Hepatic stellate cell (primary cell): Measurements from ENCODE around the gene CARD11.

Experiments
- DNase-seq: peaks from one replicate; pipeline ENCODE4 v3.0.0; 2011; ENCODE audit warnings: low spot score

The CARD11 gene

DNA sequence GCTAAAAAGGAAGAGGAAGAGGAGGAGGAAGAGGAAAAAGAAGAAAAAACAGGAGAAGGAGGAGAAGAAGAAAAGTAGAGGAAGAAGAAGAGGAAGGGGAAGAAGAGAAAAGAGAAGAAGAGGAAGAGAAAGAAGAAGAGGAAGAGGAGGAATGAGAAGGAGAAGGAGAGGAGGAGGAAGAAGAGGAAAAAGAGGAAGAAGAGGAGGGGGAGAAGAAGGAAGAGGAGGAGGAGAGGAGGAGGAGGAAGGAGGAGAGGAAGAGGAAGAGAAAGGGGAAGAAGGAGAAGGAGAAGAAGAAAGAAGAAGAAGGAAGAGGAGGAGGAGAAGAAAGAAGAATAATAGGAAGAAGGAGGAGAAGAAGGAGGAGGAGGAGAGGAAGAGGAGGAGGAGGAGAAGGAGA is 103.2 kb downstream of the CARD11 start:
- no peak for DNase-seq

DNA sequence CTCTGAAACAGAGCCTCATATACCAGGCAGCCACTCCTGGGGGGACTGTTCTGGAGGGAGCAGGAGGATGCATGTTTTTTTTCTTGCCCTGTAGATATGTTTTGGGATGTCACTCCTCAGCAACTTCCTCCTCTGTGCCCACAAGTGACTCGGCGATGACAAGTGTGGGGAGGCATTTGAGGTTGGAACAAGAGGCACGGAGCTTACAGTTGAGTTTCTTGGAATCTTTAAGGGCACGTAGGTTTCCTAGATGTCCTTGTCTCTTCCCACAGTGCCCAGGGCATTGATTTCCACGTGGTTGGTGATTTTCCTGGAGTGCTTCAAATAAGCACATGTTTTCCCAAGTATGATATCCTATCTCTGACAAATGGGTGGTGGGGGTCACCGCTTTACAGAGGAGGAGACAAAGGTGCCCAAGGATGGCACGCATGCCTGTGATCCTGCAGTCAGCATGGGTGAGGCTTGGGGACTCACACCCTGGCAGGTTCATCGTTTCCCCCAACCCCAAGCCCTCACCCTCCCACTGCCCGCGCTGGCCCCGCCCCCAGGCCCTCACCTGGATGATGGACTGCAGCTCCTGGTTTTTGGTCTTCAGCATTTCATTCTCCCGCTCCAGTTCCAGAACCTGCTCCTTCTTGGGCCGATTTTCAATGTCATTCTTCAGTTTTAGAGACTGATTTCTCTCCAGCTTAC is 104.3 kb downstream of the CARD11 start:
- DNase-seq: no peak

DNA sequence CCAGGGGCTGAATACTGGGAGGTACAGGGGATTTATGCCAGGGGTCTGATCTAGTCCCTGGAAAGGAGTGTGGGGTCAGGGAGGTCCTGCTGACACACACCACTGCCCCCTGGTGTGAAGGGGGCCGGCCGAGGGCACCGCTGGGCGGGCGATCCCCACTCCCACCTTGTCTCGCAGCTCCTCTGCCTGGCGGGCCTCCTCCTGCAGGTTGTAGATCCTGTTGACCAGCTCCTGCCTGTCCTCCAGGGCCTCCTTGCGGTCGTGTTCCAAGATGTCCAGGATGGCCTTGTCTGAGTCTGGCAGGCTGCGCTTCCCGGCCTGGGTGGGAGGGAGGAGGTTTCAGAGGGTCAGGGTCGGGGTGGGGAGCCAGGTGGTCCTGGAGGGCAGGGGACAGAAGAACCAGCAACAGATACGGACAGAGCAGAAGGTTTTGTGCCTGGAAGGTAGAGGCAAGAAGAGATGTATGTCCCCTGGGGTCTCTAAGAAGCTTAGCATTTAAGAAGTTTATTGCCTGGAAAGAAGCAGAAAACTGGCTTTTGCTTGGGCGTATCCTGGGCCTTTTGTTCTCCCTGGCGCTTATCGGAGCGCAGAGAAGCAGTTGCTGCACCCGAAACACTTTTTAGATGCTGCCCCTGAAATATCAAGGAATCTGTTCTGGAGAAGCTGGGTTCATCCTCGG is 105.0 kb downstream of the CARD11 start:
- no peak for DNase-seq

DNA sequence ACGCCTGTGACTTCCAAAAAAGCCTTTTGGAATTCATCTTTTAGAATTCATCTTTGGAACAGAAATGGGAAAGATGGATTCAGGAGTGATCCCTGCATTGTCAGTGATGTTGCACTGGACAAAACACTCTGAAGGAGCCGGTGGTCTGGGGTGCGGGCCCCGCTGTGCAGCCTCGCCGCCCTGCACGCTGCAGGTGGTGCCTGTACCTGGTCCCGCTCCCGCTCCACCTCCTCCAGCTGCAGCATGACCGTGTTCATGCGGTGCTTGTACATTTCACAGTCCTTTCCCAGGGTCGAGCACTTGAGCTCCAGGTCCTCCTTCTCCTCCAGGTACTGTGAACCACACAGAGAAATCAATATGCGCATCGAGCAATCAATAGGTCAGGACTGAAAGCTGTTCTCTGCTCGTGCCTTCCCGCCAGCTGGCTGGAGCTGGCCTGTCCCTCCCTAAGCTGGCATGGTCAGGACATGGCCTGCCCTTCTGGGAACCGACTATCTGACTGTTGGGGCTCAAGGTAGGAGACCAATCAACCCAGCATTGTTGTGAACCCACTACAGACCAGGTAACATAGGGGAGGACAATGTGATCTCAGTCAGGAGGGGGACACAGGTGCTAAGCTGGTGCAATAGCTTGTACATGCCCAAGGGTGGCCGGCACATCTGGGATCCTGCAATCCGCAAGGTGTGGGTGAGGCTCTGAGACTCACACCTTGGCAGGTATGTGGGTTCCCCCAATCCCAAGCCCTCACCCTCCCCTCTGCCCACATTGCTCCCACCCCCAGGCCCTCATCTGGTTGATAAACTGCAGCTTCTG is 105.8 kb downstream of the CARD11 start:
- no peak for DNase-seq

DNA sequence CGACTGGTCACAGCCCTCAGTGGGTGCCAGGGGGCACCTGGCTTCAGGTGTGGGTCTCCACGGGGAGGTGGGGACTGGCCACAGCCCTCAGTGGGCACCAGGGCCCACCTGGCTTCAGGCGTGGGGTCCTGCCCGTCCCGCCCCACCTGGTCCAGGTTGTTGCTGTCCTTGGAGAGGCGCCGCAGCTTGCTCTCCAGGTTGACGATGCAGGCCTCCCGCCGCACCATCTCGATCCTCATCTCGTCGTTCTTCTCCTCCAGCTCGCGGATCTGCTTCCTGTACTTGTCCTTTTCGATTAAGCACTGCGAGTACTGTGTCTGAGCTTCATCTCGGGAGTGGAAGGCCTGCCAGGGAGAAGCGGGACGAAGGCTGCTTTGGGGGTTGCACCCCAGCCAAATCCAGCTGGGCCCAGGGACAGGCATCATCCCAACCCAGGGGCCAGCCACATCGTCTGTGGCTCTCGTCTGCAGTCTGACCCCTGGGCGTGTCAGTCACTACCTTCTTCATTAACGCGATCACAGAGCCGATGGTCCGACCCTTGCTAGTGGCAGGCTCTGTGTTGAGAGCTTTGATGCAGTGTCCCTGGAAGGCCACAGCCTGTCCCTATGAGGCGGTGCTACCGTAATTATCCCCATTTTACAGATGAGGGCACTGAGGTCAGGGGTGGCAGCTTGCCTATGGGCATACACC is 106.6 kb downstream of the CARD11 start:
- no peak for DNase-seq

DNA sequence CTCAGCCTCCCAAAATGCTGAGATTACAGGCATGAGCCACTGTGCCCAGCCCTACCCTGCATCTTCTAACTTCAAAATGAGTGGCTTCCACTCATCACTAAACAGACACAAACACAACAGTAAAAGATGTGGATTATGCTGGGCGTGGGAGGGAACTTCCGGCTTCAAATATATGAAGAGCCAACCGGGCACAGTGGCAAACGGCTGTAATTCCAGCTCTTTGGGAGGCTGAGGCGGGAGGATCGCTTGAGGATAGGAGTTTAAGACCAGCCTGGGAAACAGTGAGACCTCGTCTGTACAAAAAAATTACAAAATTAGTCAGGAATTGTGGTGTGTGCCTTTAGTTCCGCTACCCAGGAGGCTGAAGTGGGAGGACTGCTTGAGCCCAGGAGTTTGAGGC is 107.4 kb downstream of the CARD11 start:
- no peak for DNase-seq

DNA sequence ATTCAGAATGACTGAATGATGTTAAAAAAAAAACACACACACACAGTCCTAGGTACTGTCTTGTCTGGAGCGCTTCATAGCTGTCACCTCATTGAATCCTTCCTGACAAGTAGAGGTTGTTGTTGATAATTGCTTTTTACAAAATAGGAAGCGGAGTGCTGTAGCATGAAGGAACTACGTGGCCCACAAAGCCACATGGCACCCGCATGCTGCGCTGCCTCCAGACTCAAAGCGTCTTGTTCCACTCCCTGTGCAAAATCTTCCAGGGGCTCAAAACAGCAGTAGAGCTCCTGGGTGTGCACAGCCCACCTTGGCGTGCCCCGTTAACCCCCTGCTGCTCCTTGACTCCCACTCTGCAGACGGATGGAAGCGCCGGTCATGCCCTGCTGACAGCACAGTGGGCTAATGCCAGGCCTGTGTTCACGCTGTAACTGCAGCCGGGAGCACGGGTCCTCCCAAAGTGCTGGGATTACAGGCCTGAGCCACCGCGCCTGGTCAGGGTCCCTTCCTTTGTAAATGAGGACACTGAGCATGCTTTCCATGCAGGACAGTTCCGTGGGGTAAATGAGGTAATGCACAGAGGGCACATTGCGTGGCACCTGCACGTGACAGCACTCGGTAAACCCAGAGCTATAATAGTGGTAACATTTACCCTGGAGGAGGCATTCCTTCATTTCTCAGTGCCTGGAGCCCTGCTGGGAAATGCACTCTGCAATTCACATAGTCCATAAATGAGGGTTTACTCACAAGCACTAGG is 108.5 kb downstream of the CARD11 start:
- DNase-seq: no peak

DNA sequence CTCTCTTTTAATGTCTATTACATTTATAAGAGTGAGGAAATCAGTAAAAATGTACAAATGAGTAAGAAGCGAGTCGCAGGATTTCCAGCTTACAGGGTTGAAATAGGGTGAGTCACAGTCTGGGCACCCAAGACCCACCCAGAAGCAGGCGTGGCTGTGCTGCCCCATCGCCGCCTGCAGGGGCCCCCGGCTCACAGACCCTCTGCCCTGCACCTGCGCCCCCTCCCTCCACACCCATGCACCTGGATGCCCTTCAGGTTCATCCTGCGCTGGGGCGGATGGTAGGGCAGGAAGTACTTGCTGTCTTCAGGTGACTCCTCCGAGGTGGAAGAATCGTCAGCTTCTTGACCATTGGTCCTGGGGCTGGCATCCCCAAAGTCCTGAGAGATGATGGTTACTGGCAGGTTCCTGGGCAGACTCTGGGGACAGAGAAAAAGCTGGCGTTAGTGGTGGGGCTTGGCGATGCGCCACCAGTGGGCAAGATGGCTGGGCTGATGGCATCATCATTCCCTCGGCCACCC is 109.4 kb downstream of the CARD11 start:
- no peak for DNase-seq

DNA sequence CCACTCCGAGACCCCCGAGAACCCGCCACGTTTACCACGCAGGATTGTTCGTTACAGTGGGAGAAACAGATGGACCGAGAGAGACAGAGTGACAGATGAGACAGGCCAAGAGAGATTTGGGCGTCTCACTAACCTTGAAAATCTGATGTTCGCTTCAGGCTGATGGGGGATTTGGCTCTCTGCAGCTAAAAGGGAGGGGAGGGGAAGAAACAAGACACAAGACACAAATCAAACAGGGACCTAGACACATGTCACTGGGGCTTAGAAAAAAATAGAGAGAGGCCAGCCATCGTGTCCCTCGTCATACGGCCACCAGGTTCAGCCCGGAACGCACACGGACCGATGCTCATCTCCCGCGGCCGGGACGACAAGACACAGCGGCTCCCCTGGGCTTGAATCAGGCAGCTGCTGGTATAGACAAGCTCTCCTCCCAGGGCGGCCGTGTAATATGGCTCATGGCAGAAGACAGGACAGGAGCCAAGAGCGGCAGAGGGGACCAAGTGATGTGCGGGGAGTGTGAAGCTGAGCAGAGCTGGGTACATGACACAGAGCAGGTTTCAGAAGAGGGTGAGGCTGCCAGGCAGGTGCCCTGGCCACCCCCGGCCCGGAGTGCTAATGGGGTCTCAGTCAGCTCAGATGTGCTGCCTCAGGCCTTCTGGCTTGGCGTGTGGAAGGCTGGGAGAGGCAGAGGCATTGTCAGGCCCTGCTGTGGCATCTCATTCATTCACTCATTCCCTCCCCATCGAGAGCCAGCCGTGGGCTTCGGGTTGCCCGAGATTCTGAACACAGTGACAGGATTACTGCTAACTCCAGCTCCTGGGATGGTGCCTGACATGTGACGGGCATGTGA is 111.0 kb downstream of the CARD11 start:
- DNase-seq: no peak

DNA sequence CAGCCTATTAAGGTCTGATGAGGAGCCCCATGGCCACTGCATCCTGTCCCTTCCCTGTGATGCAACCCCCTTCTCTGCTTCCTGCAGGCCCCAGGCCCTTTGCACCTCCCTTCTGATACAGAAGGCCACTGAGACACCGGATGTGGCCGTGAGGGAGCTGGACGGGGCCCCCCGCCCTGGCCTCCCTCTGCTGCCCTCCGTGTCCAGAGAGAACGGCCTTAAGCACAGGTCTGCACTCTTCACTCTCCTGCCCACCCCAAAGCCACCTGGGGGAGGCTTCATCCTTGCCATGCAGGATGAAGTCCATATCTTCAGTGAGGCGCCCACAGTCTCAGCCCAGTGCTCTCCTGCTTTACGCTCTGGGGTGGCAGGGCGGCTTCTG is 112.6 kb downstream of the CARD11 start:
- DNase-seq: no peak

DNA sequence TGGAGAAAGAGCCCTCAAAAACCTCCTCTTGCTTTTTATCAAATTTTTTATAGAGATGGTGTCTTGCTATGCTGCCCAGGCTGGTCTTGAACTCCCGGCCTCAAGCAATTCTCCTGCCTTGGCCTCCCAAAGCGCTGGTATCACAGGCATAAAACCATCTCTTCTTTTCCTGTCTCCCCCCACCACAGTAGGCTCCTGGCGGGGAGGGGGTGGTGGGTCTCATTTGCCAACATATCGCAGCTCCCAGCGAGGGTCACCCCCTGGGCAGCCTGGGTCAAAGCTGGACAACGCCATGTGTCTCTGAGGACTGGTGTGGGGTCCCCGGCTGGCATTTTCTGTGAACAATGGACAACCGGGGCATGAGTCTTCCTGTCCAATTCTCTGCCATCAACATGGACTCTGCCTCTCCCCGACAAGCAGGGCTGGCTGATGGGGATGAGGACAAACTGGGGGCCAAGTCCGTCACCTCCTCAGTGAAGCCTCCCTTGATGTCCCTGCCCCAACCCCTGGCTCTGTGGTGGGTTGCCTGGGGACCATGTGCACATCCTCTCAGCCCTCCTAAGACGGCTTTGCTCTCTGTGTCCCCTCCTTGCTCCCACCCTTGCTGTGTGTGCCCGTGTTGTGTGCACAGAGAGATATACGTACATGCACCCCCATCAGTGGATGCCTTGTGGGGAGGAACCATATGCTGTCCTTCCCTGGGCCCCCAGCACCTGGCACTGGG is 113.2 kb downstream of the CARD11 start:
- DNase-seq: no peak

DNA sequence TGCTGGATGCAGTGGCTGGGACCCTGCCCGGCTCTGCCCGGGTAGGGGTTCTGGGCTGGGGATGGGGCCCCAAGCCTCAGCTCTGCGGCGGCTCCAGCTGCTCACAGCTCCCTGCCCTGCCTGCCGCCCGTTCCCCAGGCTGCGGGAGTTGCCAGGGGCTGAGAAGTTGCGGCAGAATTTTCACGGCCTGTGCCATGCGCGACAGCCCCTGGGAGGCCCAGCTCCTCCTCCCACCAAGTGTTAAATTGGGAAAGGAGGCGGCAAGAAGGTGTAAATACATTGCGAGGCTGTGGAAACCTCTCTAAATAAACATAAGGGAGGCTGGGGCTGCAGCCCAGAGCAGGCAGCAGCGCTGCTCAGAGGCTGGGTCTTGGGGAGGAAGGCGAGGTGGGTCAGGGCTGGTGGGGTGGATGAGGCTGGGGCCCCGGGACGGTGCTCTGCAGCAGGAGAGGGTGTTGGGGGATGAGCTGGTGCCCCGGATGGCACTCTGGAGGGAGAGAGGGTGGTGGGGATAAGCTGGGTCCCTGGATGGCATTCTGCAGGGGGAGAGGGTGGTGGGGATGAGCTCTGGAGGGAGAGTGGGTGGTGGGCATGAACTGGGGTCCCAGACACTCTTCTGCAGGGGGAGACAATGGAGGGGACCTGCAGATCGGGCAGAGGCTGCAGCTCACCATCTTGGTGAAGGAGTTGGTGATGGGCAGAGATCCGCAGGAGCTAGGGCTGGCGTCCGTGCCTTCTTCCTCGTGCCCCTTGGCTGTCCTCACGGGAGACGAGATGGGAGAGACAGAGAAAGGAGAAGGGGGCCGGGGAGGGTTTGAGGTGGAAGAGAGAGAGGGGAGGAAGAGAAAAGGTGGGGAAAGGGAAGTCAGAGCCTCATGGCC is 114.1 kb downstream of the CARD11 start:
- no peak for DNase-seq

DNA sequence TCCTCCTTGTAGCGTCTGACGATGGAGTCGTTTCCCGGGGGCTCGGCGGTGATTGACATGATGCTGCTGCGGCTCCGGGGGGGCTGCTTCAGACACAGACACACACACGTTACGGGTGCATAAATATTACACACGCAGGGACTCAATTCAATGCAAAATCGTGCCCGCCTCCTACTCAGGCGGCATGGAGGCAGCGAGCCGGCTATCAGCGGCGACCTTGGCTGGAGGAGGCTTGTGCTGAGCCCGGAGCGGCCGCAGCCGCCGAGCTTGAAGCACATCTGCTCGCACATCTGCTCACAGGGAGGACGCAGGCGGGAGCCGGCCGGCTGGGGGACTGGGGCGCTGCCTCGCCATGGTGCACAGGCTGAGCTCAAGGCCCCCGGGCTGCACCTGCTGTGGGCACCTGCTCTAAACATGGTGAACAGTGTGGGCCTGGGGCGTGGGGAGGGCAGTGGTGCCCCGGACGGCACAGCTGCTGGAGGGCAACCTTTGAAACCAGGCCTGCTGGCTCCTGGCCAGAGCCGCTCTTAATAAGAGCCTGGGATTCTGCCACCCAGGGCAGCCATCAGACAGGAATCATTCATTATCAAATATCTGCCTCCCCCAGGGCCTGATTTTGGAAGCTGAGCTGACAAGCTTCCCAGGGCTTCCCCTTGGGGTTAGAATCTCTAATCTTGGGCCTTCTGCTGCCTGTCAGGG is 114.9 kb downstream of the CARD11 start:
- DNase-seq: no peak

DNA sequence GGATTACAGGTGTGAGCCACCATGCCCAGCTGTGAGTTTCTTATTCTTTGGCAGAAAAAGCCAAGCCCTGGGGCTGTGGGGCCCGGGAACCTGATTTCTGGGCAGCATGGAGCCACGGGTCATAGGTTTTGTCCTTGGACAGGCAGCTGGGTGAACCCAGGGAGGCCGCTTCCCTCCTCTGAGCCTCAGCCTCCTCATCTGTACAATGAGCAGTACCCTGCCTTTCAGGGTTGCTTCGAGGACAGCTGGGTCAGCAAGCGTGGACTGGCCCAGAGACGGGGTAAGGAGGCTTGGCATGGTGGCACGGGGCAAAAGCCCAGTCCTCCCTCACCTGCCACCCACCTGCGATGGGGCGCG is 115.4 kb downstream of the CARD11 start:
- no peak for DNase-seq

DNA sequence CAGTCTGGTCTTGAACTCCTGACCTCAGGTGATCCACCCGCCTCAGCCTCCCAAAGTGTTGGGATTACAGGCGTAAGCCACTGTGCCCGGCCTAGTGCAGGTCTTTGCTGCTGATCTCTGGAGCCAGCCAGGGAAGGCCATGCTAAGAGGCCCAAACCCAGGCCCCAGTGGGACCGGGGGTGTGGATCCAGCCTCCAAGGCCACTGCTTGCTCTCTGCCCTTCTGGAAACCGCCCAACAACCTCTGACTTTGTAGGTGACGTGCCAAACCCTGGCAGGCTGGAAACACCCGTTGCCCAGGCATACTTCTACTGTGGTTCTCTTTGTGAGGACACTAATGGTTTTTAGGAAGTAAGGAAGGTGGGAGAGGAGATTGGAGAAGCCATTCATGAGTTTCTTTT is 116.1 kb downstream of the CARD11 start:
- no peak for DNase-seq

DNA sequence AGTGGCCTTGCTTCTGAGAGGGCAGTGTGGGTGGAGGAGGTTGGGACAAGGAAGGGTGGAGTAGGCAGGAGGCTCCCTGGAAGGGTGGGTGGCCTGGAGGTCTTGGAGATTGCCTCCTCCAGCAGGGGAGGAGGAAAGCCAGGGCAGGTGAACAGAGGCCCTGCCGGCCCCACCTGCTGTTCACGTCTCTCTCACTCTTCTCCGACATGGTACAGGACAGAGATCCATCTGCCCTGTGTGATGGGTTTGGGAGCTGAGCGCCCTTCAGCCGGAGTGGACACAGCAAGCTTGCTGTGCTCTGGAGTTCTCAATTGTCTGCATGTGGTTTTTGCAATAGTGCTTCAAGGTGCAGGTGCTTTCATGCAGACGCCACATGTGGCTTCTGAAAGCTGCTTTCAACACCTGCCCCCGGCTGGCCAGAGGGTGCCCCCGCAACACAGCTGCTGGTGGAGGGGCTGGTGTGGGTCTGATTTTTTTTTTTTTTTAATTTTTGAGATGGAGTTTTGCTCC is 116.7 kb downstream of the CARD11 start:
- DNase-seq: no peak

DNA sequence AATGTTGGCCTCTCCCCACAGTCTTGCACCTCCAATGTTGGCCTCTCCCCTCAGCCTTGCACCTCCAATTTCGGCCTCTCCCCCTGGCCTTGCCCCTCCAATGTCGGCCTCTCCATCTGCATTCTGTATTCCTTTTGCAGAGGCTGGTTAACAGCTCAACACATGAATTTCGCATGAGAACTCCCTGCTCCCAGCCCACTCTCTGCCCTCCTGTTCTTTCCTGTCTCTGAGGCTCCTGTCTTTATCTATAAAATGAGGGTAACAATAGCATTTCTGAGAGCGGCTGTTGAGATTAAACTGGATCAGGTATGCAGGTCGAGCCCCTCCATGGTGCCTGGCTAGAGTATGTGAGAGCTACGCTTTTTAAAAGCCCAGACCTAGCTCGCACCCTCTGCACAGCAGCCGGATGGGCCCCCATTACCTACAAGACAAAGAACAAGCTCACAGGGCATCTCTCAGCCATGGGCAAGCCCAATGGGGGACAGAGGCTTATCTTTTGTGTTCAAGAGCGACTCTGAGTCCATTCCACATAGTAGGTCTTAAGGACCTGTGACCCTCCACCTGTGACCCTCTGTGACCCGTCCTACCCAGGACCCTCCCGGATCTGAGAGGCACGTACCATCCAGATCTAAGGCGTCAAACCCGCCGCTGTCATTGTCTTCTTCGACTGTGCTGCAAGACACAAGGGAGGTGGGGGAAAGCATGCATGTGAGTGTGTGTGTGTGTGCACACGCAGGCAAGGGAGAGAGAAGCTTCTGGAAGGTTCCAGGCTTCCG is 117.4 kb downstream of the CARD11 start:
- no peak for DNase-seq
